Measurements from ENCODE around the gene IFT122.

The IFT122 gene

GRCh38 chr3:129442486-129442885, 2.5 kb downstream of the IFT122 start:
- Histone ChIP-seq H2AFZ (no peak overlapping the region), H3K79me2 (peaks cover 39% of the 10 kb centered on the region), H3K9ac (no peak overlapping the region), H3K4me3 (ENCODE audit: low read depth, low read length) (no peak overlapping the region), H3K27ac (peak overlapping the region; percentile 90), H3K4me1 (peaks cover 21% of the 10 kb centered on the region), H3K27me3 (ENCODE audit: control insufficient read depth, insufficient read depth, low read length) (no peaks in the 10 kb centered on the region), H3K4me2 (ENCODE audit: low read length) (no peak overlapping the region), H3K9me3 (ENCODE audit: control insufficient read depth, low read length) (no peaks in the 10 kb centered on the region), H3K36me3 (ENCODE audit: control insufficient read depth, insufficient read depth, low read length) (no peaks in the 10 kb centered on the region)
- TF ChIP-seq CTCF (IDR thresholded peaks at IDR 0.05): no peak

GRCh38 chr3:129442947-129443346, 2.9 kb downstream of the IFT122 start:
- H3K4me2 ChIP-seq (ENCODE audit: low read length): no peak overlapping the region
- H3K36me3 ChIP-seq (ENCODE audit: control insufficient read depth, insufficient read depth, low read length): no peaks in the 10 kb centered on the region
- peaks cover 43% of the 10 kb centered on the region for H3K79me2 ChIP-seq
- H2AFZ ChIP-seq: no peak overlapping the region
- H3K4me1 ChIP-seq: peaks cover 21% of the 10 kb centered on the region
- no peak overlapping the region for H3K4me3 ChIP-seq (ENCODE audit: low read depth, low read length)
- H3K9ac ChIP-seq: no peak overlapping the region
- no peaks in the 10 kb centered on the region for H3K27me3 ChIP-seq (ENCODE audit: control insufficient read depth, insufficient read depth, low read length)
- no peak for TF ChIP-seq CTCF (IDR thresholded peaks at IDR 0.05)
- no peaks in the 10 kb centered on the region for H3K9me3 ChIP-seq (ENCODE audit: control insufficient read depth, low read length)
- peak overlapping the region; percentile 90 for H3K27ac ChIP-seq

- Histone ChIP-seq H3K4me1 (peaks cover 25% of the 10 kb centered on the region), H3K9me3 (ENCODE audit: control insufficient read depth, low read length) (no peaks in the 10 kb centered on the region), H2AFZ (no peak overlapping the region), H3K36me3 (ENCODE audit: control insufficient read depth, insufficient read depth, low read length) (no peaks in the 10 kb centered on the region), H3K27me3 (ENCODE audit: control insufficient read depth, insufficient read depth, low read length) (no peaks in the 10 kb centered on the region), H3K27ac (no peak overlapping the region), H3K79me2 (peaks cover 46% of the 10 kb centered on the region), H3K9ac (no peak overlapping the region), H3K4me3 (ENCODE audit: low read depth, low read length) (no peak overlapping the region), H3K4me2 (ENCODE audit: low read length) (no peak overlapping the region)
- no peak for TF ChIP-seq CTCF (IDR thresholded peaks at IDR 0.05)
Observed at GRCh38 chr3:129445471-129445870, 5.4 kb downstream of the IFT122 start.

- Histone ChIP-seq H3K27me3 (ENCODE audit: control insufficient read depth, insufficient read depth, low read length) (no peaks in the 10 kb centered on the region), H3K4me2 (ENCODE audit: low read length) (no peak overlapping the region), H3K9me3 (ENCODE audit: control insufficient read depth, low read length) (no peaks in the 10 kb centered on the region), H3K36me3 (ENCODE audit: control insufficient read depth, insufficient read depth, low read length) (no peaks in the 10 kb centered on the region), H3K27ac (no peak overlapping the region), H3K4me3 (ENCODE audit: low read depth, low read length) (no peak overlapping the region), H2AFZ (no peak overlapping the region), H3K9ac (no peak overlapping the region), H3K4me1 (peaks cover 15% of the 10 kb centered on the region), H3K79me2 (peaks cover 44% of the 10 kb centered on the region)
- no peak for TF ChIP-seq CTCF (IDR thresholded peaks at IDR 0.05)
Observed at GRCh38 chr3:129446926-129447325, 6.9 kb downstream of the IFT122 start.

GRCh38 chr3:129448186-129448895, 8.3 kb downstream of the IFT122 start:
- no peak for TF ChIP-seq CTCF (IDR thresholded peaks at IDR 0.05)
- H3K4me3 ChIP-seq (ENCODE audit: low read depth, low read length): no peak overlapping the region
- no peaks in the 10 kb centered on the region for H3K27me3 ChIP-seq (ENCODE audit: control insufficient read depth, insufficient read depth, low read length)
- H3K9me3 ChIP-seq (ENCODE audit: control insufficient read depth, low read length): no peaks in the 10 kb centered on the region
- H3K4me2 ChIP-seq (ENCODE audit: low read length): no peak overlapping the region
- H3K79me2 ChIP-seq: peaks cover 45% of the 10 kb centered on the region
- no peak overlapping the region for H3K27ac ChIP-seq
- H3K4me1 ChIP-seq: peaks cover 4% of the 10 kb centered on the region
- no peak overlapping the region for H3K9ac ChIP-seq
- H2AFZ ChIP-seq: no peak overlapping the region
- no peaks in the 10 kb centered on the region for H3K36me3 ChIP-seq (ENCODE audit: control insufficient read depth, insufficient read depth, low read length)

Data from parathyroid adenoma (tissue), 2 donors.